GM21723 (cell line): Measurements from ENCODE around the gene CLK1.
"Not testable (repeated sequence)": the region's sequence is repeated elsewhere in the genome, so short reads cannot be mapped to it uniquely, and the experiment has no call there.

ENCODE experiments used
- ATAC-seq: cut with Tn5 transposase; IDR thresholded peaks from one replicate; pipeline ENCODE4 v1.9.1; 2021; ENCODE audit warnings: mild to moderate bottlenecking, moderate library complexity; ENCODE audit not compliant: unreplicated experiment

The CLK1 gene

DNA sequence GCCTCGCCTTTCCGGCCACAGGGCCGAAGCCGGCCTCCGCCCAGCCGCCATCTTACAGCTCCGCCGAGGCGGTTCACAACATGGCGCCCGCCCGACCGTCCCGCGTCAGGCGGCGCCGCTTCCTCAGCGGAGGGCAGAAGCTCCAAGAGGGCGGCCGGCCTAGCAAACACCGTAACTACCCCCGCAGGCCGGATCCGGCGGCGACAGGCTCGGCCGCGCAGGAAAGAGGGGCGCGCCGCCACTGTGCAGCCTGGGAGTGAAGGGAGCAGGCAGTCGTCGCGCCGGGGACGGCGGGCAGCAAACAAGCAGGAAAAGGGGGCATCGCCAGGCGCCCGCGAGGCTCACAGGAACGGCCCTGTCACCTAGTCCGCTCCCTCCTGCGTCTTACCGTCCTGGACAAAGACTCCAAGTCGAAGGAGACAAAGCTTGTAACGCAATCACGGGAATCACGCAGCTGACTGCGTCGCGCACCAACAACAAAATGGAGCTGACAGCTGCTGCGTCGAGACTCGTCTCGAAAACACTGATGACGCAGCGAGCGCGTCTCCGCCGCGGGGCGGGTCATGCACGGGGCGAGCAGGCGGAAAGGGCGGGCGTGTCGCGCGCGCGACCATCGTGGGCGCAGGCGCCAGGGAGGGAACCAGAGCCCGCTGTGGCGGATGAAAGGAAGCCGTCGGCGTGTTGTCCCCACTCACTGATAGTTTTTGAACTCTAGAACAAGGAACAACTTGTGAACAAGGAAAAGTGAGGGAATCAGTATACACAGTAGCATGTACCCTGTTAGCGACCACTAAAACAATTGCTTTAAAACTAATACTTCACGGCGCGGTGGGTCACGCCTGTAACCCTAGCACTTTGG is at the start of gene CLK1:
CLK1 (minus strand) TSS at position 483 of the 859 bp plus-strand sequence. CDS start 2,796 bp downstream, outside the sequence.
- ATAC-seq = peak; percentile 84

DNA sequence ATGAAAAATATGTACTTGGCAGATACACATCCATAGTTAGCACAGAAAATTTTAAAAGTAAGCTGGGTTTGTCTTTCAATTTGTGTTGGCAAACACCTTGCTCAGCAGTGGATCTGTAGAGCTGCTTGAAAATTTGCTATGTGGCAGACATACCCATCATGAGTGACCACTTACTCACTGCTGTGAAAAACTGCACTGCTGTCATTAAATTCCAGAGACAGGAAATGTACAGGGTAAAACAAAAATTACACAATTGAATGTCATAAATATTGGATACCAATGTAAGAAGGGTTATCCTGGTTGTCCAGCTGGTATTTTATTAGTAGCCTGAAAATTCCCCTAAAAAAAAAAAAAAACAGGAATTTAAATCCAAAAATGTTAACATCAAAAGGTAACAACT is 49.2 kb upstream of the CLK1 start:
- ATAC-seq = no peak

DNA sequence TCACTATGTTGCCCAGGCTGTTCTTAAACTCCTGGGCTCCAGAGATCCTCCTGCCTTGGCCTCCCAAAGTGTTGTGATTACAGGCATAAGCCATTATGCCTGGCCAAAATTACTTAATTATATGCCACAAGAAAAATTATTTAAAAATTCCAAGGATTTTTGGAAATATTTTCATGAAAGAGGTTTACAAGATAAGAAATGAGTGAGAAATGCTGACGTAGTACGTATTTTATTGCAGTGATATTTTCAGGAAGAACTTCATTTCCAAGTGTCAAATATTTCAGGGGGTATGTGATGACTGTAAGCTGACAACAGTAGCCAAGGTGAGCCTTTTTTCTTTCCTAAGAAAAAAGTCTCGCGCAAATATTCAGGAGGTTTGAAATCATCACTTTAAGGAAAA is 45.5 kb upstream of the CLK1 start:
- no peak for ATAC-seq

DNA sequence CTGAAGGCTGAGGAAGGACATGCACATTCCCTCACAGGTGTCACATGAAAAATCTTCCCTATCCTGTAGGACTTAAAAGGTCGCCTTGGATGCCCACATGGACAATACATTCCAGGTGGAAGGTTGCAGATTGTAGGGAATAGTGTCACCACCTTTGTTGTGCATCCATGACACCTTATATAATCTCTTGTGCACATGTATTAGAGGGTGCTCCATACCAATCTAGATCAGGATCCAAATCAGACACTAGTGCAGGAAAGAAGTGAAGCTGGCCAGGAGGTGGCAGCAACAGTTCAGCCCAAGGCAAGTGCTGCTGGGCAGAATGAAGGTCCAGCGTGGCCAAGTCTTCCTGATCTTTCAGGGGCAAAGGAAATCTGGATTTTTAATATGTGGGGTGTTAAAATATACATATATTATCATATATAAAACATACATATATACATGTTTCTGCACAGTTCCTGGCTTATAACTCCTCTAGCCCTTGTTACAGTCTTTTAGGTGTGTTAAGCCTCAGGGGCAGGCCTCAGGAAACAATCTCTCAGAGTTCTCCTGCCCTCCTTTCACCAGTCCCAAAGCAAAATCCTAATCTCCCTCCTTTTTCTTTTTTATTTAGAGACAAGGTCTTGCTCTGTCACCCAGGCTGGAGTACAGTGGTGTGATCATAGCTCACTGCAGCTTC is 41.3 kb upstream of the CLK1 start:
- peak; percentile 50 for ATAC-seq

DNA sequence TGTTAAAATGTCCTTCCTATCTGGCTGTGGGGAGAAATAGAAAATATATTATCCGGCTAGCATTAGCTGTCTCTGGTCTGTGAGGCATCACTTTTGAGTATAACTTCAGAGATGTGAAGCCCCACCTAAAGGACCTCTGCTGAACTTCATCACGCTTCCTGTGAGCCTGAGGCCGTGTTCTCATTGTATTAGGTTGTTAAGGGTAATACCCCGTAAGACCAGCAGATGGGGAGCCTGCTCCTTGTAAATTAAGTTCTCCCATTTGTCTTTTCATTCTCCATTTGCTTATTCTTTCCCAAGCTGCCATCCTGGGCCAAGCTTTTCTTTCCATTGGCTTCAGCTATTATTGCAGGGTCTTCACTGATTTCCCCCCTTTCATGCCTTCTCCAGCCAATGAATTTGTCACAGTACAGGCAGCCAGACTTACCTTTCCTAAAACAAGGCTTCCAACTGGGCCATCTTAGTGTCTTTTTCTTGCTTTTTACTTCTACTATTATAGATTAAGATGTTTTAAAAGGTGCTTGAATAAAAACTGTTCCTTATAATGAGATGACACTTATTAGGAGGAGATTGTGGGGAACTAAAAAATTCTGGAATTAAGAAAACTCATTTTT is 37.1 kb upstream of the CLK1 start:
- peak; percentile 98 for ATAC-seq

DNA sequence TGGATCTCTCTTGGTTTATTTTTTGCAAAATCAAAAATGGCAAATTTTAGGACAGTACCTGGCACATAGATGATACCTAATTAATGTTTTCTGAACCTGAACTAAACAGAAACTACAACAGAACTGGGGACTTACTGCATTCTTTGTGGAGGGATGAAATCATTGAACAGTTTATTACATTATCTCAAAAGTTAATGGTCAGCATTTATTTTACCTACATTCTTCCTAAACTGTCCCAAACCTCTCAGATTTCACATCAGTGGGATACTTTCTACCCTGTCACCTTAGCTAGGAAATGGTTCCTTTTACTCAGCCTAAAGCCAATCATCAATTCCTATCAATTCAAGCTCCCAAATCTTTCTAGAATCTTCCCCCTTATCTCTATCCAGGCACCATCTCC is 35.0 kb upstream of the CLK1 start:
- ATAC-seq = no peak

DNA sequence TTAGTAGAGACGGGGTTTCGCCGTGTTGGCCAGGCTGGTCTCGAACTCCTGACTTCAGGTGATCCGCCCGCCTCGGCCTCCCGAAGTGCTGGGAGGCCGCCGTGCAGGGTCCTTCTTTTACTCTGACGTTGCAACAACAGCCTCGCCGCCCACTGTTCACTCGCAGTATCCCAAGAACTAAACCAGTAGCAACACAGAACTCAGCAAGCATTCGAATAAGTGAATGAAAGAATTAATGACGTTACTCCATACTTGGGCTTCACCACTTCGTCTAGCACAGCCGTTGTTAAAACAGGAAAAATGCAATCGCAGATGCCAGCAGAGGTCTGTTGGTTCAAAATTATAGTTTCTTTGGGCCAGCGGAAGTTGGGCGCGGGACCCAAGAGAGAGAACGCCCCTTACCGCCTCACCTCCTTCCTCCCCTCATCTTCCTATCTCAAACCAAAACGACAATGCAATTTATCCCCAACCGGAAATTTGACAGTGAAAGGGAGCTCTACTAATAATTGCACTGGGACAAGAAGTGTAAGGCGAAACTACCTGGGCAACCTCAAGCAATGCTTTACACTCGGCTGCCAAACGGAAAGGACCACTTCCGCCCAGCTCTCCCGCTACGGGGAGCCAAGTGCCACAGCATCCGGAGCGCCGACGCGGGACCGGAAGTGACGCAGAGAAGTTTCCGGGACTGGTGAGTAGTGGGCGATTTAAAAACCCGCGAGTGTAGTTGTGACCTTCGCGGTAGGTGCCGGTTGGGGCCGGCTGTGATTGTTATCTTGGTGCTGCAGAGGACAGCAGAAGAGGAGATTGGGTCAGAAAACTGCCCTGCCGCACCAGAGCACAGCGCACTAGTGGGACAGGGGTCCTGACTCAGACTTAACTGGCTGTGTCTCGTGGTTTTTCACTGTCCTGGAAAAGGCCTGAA is 24.5 kb upstream of the CLK1 start, which contains the start of the genes NIF3L1 and PPIL3:
NIF3L1 (plus strand) TSS at position 668 of the 922 bp plus-strand sequence. CDS start 2,573 bp downstream, outside the sequence.
PPIL3 (minus strand) TSS at position 374 of the 922 bp plus-strand sequence. CDS start 1,462 bp downstream, outside the sequence.
- peak; percentile 91 for ATAC-seq

DNA sequence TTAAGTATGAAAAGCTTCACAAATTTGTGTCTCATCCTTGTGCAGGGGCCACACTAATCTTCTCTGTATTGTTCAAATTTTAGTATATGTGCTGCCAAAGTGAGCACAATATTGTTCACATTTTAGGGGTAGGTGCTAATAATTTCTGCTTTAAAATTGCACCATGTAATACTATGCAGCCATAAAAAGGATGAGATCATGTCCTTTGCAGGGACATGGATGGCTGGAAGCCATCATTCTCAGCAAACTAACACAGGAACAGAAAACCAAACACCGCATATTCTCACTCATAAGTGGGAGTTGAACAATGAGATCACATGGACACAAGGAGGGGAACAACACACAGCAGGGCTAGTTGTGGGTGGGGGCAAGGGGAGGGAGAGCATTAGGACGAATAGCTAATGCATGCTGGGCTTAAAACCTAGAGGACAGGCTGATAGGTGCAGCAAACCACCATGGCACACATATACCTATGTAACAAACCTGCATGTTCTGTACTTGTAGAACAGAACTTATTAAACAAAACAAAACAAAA is 17.3 kb upstream of the CLK1 start:
- ATAC-seq = not testable (repeated sequence)

DNA sequence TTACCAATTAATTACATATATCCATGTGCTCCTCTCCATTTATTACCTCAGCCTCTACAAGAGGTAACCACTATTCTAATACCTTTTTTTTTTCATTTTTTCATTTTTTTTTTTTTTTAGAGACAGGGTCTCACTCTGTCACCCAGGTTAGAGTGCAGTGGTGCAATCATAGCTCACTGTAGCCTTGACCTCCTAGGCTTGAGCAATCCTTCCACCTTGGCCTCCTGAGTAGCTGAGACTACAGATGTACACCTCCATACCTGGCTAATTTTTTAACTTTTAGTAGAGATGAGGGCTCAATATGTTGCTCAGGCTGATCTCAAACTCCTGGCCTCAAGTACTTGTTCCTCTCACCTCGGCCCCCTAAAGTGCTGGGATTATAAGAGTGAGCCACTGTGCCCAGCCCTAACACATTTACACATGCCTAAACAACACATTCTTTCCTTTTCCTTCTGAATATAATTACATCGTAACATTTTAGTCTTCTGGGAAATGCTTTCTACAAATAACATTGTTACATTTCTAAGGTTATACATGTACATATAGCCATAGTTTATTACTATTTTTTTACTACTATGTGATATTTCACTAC is 13.9 kb upstream of the CLK1 start:
- no peak for ATAC-seq

DNA sequence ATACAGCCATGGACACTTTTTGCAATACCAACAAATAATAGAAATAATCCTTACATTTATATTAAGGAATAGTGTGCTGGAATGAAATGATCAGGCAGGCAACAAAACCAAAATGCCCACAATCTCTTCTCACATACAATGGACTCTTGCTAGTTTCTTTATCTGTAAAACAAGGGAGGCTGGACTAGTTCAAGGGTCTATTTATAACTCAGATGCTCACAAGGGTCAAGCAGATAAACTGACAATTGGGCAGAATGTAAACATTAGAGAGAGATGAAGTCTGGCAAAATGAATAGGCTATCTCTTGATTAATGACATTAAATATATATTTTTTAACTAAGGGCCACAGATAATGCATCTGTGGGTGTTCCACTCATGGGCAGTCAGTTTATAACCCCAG is 13.0 kb upstream of the CLK1 start:
- ATAC-seq = no peak

DNA sequence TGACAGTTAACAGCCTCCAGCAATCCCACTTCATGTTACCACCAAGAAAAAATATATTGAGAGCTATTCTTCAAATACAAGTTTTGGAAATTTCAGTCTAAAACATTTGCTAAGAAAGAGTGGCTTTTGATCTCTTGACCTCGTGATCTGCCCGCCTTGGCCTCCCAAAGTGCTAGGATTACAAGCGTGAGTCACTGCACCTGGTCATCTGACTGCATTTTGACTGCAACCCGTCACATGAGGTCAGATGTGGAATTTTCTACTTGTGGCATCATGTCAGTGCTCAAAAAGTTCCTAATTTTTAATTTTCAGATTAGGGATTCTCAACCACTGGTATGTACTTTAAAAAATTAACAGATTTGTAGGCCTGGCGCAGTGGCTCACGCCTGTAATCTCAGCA is 9.1 kb upstream of the CLK1 start:
- no peak for ATAC-seq

DNA sequence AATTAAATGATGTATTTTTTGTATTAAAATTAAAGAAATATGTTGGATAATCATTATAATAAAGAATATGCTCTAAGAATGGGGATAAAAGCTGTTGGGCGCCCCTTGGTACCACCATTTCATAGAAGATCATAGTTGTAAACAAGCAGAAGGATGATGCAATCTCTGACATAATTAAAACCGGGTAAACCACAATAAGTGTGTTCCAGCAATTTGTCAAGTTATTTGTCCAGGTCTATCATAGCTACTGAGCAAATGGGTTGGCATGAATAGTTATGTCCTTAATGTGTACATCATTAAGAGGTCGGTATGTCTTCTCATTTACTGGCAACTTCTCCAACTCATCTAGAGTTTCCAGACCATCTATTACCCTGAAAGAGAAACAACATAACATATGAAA is 6.7 kb upstream of the CLK1 start:
- no peak for ATAC-seq

DNA sequence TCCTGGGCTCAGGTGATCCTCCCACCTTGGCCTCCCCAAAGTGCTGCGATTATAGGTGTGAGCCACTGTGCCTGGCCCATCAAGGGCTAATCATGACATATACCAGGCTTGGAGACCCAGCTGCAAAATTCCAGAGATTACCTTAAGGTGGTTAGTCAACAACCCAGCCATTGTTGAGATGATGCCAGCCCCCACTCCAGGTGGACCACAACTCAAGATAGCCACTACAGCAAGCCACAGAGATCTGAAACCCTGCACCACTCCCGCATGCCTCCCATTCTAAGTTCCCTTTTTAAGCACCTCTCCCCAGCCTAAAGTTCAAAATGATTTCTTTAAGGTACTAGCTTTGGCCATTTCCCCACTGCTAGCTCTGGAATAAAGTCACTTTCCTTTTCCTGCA is 4.6 kb upstream of the CLK1 start:
- ATAC-seq = no peak

DNA sequence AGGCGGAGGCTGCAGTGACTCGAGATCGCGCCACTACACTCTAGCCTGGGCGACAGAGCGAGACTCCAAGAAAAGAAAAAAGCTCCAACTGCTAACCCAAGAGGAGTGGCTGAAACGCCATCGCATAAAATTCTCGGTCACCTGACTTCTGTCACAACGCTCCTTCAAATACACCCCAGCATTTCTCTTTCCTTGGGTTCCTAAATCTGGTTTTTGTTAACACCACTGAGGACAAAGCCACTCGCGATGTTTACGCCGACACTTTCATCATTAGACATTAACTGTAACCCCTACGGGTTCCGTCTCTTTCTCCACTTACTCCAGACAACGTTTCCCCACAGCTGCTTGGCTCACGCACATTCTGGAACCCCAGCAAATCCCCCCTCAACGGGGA is 679 bp downstream of the CLK1 start:
- ATAC-seq = peak; percentile 9

DNA sequence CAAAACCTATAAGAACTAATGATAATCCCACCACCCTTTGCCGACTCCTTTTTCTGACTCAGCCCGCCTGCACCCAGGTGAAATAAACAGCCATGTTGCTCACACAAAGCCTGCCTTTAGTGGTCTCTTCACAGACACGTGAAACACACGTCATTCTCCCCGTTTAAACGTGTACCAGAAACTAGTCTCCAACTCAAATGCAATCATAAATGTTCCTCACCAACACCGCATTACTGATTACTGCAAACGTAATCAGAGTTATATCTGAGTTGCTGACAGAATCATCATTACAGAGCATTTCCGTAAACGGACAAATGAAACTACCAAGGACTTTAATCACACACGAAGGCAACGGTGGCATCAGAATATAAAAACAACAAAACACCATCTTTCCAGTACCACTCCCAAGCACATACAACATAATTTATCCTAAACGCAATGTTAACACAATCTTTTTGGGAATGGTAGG is 1.9 kb downstream of the CLK1 start:
- ATAC-seq = no peak

DNA sequence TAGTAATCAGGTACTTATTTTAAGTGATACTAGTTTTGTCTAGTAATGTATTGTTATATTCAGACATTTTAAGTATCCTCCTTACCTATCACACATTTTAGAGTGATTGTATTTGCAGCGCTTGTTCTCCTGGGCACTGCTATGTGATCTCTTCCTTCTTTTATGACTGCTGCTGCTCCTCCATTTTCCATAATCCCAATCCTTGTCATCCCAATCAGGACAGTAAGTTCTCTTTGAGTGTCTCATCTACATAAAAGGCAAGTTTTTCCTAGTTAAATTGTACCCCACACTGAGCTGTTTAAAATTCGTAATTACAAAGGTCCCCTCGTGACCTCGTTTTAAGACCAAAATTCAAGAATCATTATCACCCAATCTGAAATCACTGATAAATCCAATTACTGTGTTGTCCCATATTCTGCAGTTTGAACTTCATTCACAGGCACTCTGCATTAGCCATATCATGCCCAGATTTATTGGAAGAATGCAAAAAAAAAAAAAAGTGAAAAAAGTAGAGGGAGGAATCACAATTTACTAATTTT is 2.8 kb downstream of the CLK1 start:
- no peak for ATAC-seq

DNA sequence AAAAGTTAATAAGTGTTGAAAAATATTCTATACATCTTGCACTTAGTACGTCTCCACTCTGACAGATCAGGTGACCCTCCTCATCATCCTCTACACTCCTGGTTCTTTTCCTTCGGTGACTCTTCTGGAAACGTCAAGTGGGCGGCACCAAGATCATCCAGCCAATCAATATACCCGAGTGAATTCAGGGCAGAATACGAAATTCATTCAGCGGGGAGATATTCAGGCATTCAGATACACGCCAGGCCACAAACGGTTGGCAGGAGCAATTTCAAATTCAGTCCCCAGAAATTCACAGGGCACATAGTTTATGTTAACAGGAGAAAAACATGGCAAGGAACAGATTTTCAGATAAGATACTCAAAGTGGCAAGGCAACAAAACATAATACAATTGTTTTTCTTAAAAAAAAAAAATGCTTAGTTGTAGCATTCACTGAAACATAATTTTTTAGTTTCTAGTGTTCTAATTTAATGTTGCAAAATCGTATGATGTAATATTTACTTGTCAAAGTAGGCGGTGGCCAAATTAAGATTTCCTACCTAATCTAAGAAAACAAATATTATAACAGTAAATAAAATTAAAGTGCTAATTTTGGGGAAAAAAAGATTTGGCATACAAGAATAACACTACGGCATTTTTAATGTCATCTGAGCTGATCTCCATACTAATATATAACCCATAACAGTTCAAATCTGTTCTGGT is 4.2 kb downstream of the CLK1 start:
- ATAC-seq = no peak

DNA sequence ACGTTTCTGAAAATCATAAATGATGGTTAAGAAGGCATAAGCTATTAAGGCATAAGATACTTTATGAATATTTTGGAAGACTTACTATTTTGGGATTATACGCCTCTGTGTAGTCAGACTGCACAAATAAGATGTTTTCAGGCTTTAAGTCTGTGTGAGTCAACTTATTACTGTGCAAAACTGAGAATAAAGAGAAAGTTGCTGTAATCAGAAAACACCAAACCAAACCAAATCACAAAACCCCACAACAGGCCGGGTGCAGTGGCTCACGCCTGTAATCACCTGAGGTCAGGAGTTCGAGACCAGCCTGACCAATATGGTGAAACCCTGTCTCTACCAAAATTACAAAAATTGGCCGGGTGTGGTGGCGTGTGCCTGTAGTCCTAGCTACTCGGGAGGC is 7.7 kb downstream of the CLK1 start:
- no peak for ATAC-seq

DNA sequence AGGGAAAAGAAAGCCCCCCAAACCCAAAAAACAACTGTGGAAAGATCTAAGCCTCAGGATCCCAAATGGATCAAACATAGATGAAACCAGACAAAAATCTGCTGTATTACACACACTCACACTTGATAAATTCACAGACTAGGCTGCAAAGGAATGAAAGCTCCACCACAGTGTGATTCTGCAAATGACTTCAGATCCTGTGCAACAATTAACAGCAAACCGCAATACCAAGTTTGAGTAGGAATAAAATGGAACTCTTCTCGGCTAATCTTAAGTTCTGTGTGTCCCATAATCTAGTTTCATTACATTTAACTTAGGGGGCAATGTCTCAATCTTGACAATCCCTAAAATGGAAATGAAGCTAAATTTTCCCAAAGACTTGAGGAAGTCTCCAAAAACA is 11.9 kb downstream of the CLK1 start:
- no peak for ATAC-seq
